Brain microvascular endothelial cell (primary cell): Measurements from ENCODE around the gene RNF222.
"Not testable (repeated sequence)": the region's sequence is repeated elsewhere in the genome, so short reads cannot be mapped to it uniquely, and the experiment has no call there.

ENCODE experiments used
- DNase-seq: peaks from one replicate; pipeline ENCODE4 v3.0.0-alpha.2; 2020
- H3K27ac ChIP-seq: fragments of 250-450 bp; sonication (Bioruptor Pico); 2 replicates; pipeline ENCODE4 v1.5.1; 2020; ENCODE audit warnings: mild to moderate bottlenecking, moderate library complexity
- H3K27me3 ChIP-seq: fragments of 250-450 bp; sonication (Bioruptor Pico); replicated peaks from 2 replicates; pipeline ENCODE4 v1.5.1; 2020; ENCODE audit warnings: mild to moderate bottlenecking
- H3K36me3 ChIP-seq: fragments of 250-450 bp; sonication (Bioruptor Pico); replicated peaks from 2 replicates; pipeline ENCODE4 v1.5.1; 2020; ENCODE audit warnings: mild to moderate bottlenecking
- H3K4me3 ChIP-seq: 2 replicates; pipeline ENCODE4 v1.5.1; 2011; ENCODE audit warnings: low read depth, mild to moderate bottlenecking, control low read depth, low read length, moderate library complexity
- in situ Hi-C: cut with HindIII; loops from 2 replicates; pipeline ENCODE4 v1.10.0; 2017; ENCODE audit warnings: low sequenced_read_pairs, low pct_ligation_motif_present
- TF ChIP-seq, protein P1 (sequence below): IDR thresholded peaks from 2 replicates; pipeline ENCODE4 v1.5.1; 2011; ENCODE audit warnings: low read depth, mild to moderate bottlenecking, moderate library complexity, low read length, control low read depth, inconsistent platforms; ENCODE audit errors: missing control alignments

RNF222 gene

GRCh38 chr17:8383143-8383822 is 14.3 kb downstream of the RNF222 start, which contains the start of gene RPL26:
Gene RPL26, minus strand, starts transcription at chr17:8383193. Its CDS starts 883 bp downstream, at chr17:8382310.
- Histone ChIP-seq H3K27me3 (no peaks in the 10 kb centered on the region), H3K27ac (peak within 1 kb of the TSS; percentile 78), H3K4me3 (peak within 1 kb of the TSS; percentile 66), H3K36me3 (peaks cover 34% of the 10 kb centered on the region)
- DNase-seq = peak; percentile 98
- in situ Hi-C loops = no loop called here
- TF ChIP-seq, protein P1, sequence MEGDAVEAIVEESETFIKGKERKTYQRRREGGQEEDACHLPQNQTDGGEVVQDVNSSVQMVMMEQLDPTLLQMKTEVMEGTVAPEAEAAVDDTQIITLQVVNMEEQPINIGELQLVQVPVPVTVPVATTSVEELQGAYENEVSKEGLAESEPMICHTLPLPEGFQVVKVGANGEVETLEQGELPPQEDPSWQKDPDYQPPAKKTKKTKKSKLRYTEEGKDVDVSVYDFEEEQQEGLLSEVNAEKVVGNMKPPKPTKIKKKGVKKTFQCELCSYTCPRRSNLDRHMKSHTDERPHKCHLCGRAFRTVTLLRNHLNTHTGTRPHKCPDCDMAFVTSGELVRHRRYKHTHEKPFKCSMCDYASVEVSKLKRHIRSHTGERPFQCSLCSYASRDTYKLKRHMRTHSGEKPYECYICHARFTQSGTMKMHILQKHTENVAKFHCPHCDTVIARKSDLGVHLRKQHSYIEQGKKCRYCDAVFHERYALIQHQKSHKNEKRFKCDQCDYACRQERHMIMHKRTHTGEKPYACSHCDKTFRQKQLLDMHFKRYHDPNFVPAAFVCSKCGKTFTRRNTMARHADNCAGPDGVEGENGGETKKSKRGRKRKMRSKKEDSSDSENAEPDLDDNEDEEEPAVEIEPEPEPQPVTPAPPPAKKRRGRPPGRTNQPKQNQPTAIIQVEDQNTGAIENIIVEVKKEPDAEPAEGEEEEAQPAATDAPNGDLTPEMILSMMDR = peak; percentile 89

DNA sequence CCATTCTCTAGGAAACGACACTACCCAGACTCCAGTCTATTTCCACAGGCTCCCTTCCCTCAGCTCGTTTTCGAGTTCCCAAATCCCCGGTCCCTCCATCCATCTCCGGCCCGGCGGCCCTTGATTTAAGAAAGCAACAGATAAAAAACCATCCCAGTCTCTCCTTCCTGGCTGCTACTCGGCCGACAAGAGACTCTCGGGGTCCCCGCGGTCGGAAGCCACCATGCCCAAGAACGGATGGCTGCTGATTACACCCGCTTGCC is 14.8 kb downstream of the RNF222 start:
- DNase-seq = no peak
- H3K27ac ChIP-seq = peak overlapping the region; percentile 78
- H3K27me3 ChIP-seq = no peaks in the 10 kb centered on the region
- in situ Hi-C loops = no loop called here
- H3K36me3 ChIP-seq = peaks cover 39% of the 10 kb centered on the region
- TF ChIP-seq, protein P1 = no peak
- H3K4me3 ChIP-seq = peak overlapping the region; percentile 66

DNA sequence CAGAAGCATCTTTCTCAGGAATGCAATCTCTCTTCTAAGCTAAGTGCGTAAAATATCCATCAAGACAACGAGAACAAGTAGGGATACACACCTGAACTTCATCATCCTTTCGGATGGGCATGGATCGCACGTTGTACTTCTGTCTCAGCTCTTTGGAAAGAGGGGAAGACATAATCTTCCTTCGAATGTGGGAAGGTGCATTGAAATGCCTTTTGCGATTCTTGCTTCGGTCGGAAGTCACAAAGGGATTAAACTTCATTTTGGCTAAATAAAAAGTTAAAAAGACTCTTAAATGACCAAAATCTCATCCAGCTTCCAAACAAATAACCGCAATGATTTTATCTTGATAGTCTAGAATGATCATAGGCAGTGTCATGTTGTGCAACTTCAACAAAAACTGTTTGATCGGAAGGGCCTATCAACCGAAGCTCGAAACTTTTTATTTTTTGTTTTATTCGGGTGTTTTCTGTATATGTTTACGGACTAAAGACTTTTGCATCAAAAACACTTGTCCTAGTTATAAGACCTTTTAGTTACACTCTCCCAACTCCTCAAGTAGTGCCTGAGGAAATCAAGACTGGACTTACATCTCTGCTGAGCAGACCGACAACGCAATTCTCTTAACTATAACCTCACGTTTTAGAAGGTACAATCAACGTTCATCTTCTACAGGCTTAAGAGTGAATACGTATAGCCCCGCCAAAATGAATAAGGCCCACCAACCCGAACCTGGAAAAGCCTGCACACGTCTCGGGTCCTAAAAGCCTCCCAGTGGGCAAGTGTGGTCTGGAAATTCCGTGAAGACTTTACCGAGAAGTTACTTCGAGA is 15.4 kb downstream of the RNF222 start:
- Histone ChIP-seq H3K27me3 (no peaks in the 10 kb centered on the region), H3K4me3 (peak overlapping the region; percentile 66), H3K36me3 (peaks cover 44% of the 10 kb centered on the region), H3K27ac (peak overlapping the region; percentile 78)
- DNase-seq = no peak
- in situ Hi-C loops = no loop called here
- TF ChIP-seq, protein P1 = peak; percentile 8

DNA sequence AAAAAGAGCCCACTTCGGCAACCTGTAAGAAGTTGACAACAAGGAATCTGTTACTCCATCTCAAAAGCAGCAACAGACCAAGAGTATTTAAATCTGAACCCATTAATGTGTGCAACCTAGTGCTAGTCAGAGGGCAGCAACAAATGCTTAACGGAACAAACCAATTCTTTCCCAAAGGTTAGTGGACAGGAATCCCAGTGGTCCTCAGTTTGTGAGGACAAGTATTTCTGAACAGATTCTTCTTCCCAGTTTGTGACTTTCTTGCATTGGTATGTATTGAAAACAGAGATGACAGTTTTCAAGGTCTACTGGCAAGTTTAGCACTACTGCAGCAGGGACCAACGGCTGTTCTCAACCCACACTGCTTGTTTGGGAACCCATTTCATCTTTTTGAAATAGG is 17.6 kb downstream of the RNF222 start:
- no peak overlapping the region for H3K4me3 ChIP-seq
- no peak for DNase-seq
- TF ChIP-seq, protein P1 = no peak
- H3K36me3 ChIP-seq = peaks cover 50% of the 10 kb centered on the region
- H3K27me3 ChIP-seq = no peaks in the 10 kb centered on the region
- in situ Hi-C loops = no loop called here
- H3K27ac ChIP-seq = no peak overlapping the region

- DNase-seq, H3K27ac ChIP-seq, H3K4me3 ChIP-seq, in situ Hi-C loops, H3K27me3 ChIP-seq: not testable (repeated sequence)
- peaks cover 50% of the 10 kb centered on the region for H3K36me3 ChIP-seq
These were observed 19.5 kb downstream of the RNF222 start for GRCh38 chr17:8378117-8378516.

DNA sequence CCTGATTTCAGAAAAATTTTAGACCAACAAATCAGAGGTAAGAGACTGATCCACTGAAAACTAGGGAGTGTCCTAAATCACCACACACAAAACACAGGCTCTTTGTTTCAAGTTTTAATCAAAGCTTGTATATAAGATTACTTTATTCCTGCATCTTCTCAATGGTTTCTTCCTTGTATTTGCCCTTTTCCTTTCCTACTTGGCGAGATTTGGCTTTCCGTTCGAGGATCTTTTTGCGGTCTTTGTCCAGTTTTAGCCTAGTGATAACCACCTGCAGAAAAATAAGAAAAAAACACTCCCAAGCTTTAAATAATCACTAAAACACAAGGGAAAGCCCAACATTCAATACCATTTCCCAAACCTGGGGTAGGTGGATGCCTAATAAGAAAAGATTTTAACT is 20.2 kb downstream of the RNF222 start:
- in situ Hi-C loops = no loop called here
- Histone ChIP-seq H3K36me3 (peaks cover 50% of the 10 kb centered on the region), H3K27ac (no peak overlapping the region), H3K4me3 (no peak overlapping the region), H3K27me3 (no peaks in the 10 kb centered on the region)
- TF ChIP-seq, protein P1 = no peak
- DNase-seq = no peak
